GM23338 (cell line): Measurements from ENCODE around the gene EVC. TPM values are rescaled to one million over a fixed set of nuclear protein-coding genes. Genes with fewer than 3 reads are reported as not detected.

Source experiments
- ATAC-seq: fragments of 200-7000 bp; cut with Tn5 transposase; 3 replicates; pipeline ENCODE4 v1.9.1; 2020
- DNase-seq: peaks from one replicate; pipeline ENCODE4 v3.0.0-alpha.2; 2015; ENCODE audit warnings: low spot score
- H2AFZ ChIP-seq: fragments of 200-600 bp; sonication (generic); 2 replicates; pipeline ENCODE4 v1.8.0; 2016; ENCODE audit warnings: antibody characterized with exemption, mild to moderate bottlenecking, moderate library complexity
- H3F3A ChIP-seq: fragments of 200-600 bp; sonication (generic); replicated peaks from 2 replicates; pipeline ENCODE4 v1.8.0; 2017; ENCODE audit warnings: antibody characterized with exemption, mixed run types, low read depth
- H3K27ac ChIP-seq: fragments of 200-600 bp; sonication (generic); 2 replicates; pipeline ENCODE4 v1.6.1; 2016; ENCODE audit warnings: low read depth
- H3K27me3 ChIP-seq: fragments of 200-600 bp; sonication (generic); 2 replicates; pipeline ENCODE4 v1.8.0; 2016; ENCODE audit warnings: mild to moderate bottlenecking, mixed run types, moderate library complexity; ENCODE audit not compliant: insufficient read depth
- H3K36me3 ChIP-seq: fragments of 200-600 bp; sonication (generic); 2 replicates; pipeline ENCODE4 v1.8.0; 2016; ENCODE audit warnings: mild to moderate bottlenecking; ENCODE audit not compliant: insufficient read depth
- H3K4me1 ChIP-seq: fragments of 200-600 bp; sonication (generic); 2 replicates; pipeline ENCODE4 v1.8.0; 2016; ENCODE audit warnings: mild to moderate bottlenecking, moderate library complexity; ENCODE audit not compliant: insufficient read depth
- H3K4me2 ChIP-seq: fragments of 200-600 bp; sonication (generic); 2 replicates; pipeline ENCODE4 v1.7.1; 2017; ENCODE audit warnings: mixed run types
- H3K4me3 ChIP-seq: fragments of 200-600 bp; sonication (generic); 2 replicates; pipeline ENCODE4 v1.6.1; 2016; ENCODE audit warnings: mixed run types
- H3K79me2 ChIP-seq: fragments of 200-600 bp; sonication (generic); replicated peaks from 2 replicates; pipeline ENCODE4 v1.8.0; 2017; ENCODE audit warnings: mild to moderate bottlenecking; ENCODE audit not compliant: insufficient read depth
- H3K9me2 ChIP-seq: fragments of 200-600 bp; sonication (generic); 2 replicates; pipeline ENCODE4 v1.8.0; 2017; ENCODE audit not compliant: insufficient read depth
- H4K20me1 ChIP-seq: fragments of 200-600 bp; sonication (generic); replicated peaks from 2 replicates; pipeline ENCODE4 v1.8.0; 2017; ENCODE audit warnings: mild to moderate bottlenecking; ENCODE audit not compliant: insufficient read depth
- H3K27ac Mint-ChIP-seq: 2 replicates; pipeline ENCODE4 v1.8.0; 2020; ENCODE audit warnings: inconsistent platforms, mild to moderate bottlenecking, moderate library complexity, mixed read lengths
- H3K27me3 Mint-ChIP-seq: 3 replicates; pipeline ENCODE4 v1.8.0; 2022; ENCODE audit warnings: low read depth, mild to moderate bottlenecking, moderate library complexity, mixed read lengths, inconsistent platforms; ENCODE audit not compliant: insufficient read depth, poor library complexity
- H3K36me3 Mint-ChIP-seq: 3 replicates; pipeline ENCODE4 v1.8.0; 2021; ENCODE audit warnings: low read depth, mild to moderate bottlenecking, inconsistent platforms, moderate library complexity, mixed read lengths
- H3K4me1 Mint-ChIP-seq: 3 replicates; pipeline ENCODE4 v1.8.0; 2020; ENCODE audit warnings: mild to moderate bottlenecking, inconsistent platforms, mixed read lengths
- H3K4me3 Mint-ChIP-seq: 3 replicates; pipeline ENCODE4 v1.8.0; 2021; ENCODE audit warnings: moderate library complexity, mild to moderate bottlenecking, inconsistent platforms, mixed read lengths
- H3K9me3 Mint-ChIP-seq: 3 replicates; pipeline ENCODE4 v1.8.0; 2020; ENCODE audit warnings: moderate library complexity, mild to moderate bottlenecking, inconsistent platforms, mixed read lengths
- CREB1 ChIP-seq: fragments of 250-450 bp; sonication (Bioruptor Pico); IDR thresholded peaks from 2 replicates; pipeline ENCODE4 v1.5.0; 2020; ENCODE audit warnings: low read depth, mild to moderate bottlenecking, moderate library complexity
- CTCF ChIP-seq, 2 experiments: fragments of 200-600 bp in 1 of 2; sonication (generic) in 1 of 2; conservative IDR thresholded peaks; 2 replicates each; pipeline versions ENCODE4 v1.5.1 to v1.6.1; 2016 to 2017; ENCODE audit warnings: antibody characterized with exemption in 2 of 2, low read depth in 2 of 2, mild to moderate bottlenecking in 2 of 2, moderate library complexity in 1 of 2
- ETS1 ChIP-seq: IDR thresholded peaks from 2 replicates; pipeline ENCODE4 v1.6.1; 2016; ENCODE audit warnings: antibody characterized with exemption
- NANOG ChIP-seq: IDR thresholded peaks from 2 replicates; pipeline ENCODE4 v1.6.1; 2016; ENCODE audit warnings: antibody characterized with exemption, borderline replicate concordance
- POLR2AphosphoS5 ChIP-seq: IDR thresholded peaks from 2 replicates; pipeline ENCODE4 v1.6.1; 2016; ENCODE audit warnings: antibody characterized with exemption, low read depth
- ZNF114 ChIP-seq: fragments of 250-450 bp; sonication (Bioruptor Pico); IDR thresholded peaks from 2 replicates; pipeline ENCODE4 v1.5.0; 2020; ENCODE audit warnings: mild to moderate bottlenecking, moderate library complexity
- ZNF331 ChIP-seq: fragments of 250-450 bp; sonication (Bioruptor Pico); IDR thresholded peaks from 2 replicates; pipeline ENCODE4 v1.5.0; 2020; ENCODE audit warnings: low read depth, mild to moderate bottlenecking, moderate library complexity
- polyA plus RNA-seq: library from polyadenylated mRNA; unstranded; fragments of >200 nt; fragmentation: Nextera tagmentation; extraction: Ambion mirVana; gene quantifications from 2 replicates; pipeline ENCODE4 v1.2.1, GENCODE V29; 2016
- total RNA-seq: library from RNA; depleted of rRNA; stranded (reverse); fragments of >200 nt; shearing (Covaris generic); gene quantifications from 2 replicates; pipeline ENCODE4 v1.2.3, GENCODE V29; 2014
- TF ChIP-seq, protein P1 (sequence below): fragments of 250-450 bp; sonication (Bioruptor Pico); IDR thresholded peaks from 2 replicates; pipeline ENCODE4 v1.5.0; 2020; ENCODE audit warnings: mild to moderate bottlenecking, moderate library complexity

Gene EVC
- total and polyA plus RNA-seq, 2 experiments from 2014 or later, result 1.7 to 12.8 TPM

GRCh38 chr4:5824227-5824626 is 113.2 kb downstream of the EVC start (continued):
- no peak for TF ChIP-seq POLR2AphosphoS5
- TF ChIP-seq CTCF (conservative IDR thresholded peaks at IDR 0.05; ENCODE audit: low read depth in 2 of 2), result no peak
- no peak for TF ChIP-seq ZNF114 (CRISPR knock-in tag)
- no peak for TF ChIP-seq ETS1
- no peak for TF ChIP-seq ZNF331 (CRISPR knock-in tag)

DNA sequence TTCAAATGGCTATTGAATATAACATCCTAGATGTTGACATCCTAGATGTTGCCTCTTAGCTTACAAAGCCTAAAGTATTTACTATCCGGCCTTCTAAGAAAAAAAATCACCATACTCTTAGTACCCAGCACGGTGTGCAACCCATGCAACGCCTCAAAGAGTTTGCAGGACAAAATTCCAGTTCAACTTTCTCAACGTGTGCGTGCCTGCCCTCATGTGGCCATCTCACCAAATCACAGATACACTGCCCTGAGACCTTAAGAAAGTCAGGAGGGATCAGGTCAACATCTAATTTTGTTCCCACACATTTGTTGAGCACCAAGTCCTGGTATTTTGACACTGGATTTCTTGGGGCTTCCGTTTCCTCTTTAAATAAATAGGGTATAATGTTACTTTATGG is 113.6 kb downstream of the EVC start:
- H3K27me3 Mint-ChIP-seq, result peaks cover 10% of the 10 kb centered on the region
- no peaks in the 10 kb centered on the region for H3K9me3 Mint-ChIP-seq
- peak; percentile 65 to 67 for TF ChIP-seq CTCF (conservative IDR thresholded peaks at IDR 0.05; ENCODE audit: low read depth in 2 of 2)
- no peak for TF ChIP-seq POLR2AphosphoS5
- TF ChIP-seq, protein P1, sequence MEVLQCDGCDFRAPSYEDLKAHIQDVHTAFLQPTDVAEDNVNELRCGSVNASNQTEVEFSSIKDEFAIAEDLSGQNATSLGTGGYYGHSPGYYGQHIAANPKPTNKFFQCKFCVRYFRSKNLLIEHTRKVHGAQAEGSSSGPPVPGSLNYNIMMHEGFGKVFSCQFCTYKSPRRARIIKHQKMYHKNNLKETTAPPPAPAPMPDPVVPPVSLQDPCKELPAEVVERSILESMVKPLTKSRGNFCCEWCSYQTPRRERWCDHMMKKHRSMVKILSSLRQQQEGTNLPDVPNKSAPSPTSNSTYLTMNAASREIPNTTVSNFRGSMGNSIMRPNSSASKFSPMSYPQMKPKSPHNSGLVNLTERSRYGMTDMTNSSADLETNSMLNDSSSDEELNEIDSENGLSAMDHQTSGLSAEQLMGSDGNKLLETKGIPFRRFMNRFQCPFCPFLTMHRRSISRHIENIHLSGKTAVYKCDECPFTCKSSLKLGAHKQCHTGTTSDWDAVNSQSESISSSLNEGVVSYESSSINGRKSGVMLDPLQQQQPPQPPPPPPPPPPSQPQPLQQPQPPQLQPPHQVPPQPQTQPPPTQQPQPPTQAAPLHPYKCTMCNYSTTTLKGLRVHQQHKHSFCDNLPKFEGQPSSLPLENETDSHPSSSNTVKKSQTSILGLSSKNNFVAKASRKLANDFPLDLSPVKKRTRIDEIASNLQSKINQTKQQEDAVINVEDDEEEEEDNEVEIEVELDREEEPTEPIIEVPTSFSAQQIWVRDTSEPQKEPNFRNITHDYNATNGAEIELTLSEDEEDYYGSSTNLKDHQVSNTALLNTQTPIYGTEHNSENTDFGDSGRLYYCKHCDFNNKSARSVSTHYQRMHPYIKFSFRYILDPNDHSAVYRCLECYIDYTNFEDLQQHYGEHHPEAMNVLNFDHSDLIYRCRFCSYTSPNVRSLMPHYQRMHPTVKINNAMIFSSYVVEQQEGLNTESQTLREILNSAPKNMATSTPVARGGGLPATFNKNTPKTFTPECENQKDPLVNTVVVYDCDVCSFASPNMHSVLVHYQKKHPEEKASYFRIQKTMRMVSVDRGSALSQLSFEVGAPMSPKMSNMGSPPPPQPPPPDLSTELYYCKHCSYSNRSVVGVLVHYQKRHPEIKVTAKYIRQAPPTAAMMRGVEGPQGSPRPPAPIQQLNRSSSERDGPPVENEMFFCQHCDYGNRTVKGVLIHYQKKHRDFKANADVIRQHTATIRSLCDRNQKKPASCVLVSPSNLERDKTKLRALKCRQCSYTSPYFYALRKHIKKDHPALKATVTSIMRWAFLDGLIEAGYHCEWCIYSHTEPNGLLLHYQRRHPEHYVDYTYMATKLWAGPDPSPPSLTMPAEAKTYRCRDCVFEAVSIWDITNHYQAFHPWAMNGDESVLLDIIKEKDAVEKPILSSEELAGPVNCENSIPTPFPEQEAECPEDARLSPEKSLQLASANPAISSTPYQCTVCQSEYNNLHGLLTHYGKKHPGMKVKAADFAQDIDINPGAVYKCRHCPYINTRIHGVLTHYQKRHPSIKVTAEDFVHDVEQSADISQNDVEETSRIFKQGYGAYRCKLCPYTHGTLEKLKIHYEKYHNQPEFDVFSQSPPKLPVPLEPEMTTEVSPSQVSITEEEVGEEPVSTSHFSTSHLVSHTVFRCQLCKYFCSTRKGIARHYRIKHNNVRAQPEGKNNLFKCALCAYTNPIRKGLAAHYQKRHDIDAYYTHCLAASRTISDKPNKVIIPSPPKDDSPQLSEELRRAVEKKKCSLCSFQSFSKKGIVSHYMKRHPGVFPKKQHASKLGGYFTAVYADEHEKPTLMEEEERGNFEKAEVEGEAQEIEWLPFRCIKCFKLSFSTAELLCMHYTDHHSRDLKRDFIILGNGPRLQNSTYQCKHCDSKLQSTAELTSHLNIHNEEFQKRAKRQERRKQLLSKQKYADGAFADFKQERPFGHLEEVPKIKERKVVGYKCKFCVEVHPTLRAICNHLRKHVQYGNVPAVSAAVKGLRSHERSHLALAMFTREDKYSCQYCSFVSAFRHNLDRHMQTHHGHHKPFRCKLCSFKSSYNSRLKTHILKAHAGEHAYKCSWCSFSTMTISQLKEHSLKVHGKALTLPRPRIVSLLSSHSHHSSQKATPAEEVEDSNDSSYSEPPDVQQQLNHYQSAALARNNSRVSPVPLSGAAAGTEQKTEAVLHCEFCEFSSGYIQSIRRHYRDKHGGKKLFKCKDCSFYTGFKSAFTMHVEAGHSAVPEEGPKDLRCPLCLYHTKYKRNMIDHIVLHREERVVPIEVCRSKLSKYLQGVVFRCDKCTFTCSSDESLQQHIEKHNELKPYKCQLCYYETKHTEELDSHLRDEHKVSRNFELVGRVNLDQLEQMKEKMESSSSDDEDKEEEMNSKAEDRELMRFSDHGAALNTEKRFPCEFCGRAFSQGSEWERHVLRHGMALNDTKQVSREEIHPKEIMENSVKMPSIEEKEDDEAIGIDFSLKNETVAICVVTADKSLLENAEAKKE (CRISPR knock-in tag), result no peak
- TF ChIP-seq ZNF331 (CRISPR knock-in tag), result no peak
- TF ChIP-seq NANOG, result no peak
- no peak for TF ChIP-seq CREB1 (CRISPR knock-in tag)
- ATAC-seq, result peak; percentile 27; the same call in 2 of the 3 replicates
- DNase-seq, result peak; percentile 64
- Histone ChIP-seq H3K4me3 (no peak overlapping the region), H3K27ac (no peak overlapping the region), H3K36me3 (peaks cover 11% of the 10 kb centered on the region), H3K4me2 (no peak overlapping the region), H3K4me1 (no peaks in the 10 kb centered on the region), H3K27me3 (no peaks in the 10 kb centered on the region), H4K20me1 (peaks cover 27% of the 10 kb centered on the region), H2AFZ (no peak overlapping the region), H3F3A (peaks cover 8% of the 10 kb centered on the region; the same call in 1 of the 2 replicates), H3K9me2 (no peaks in the 10 kb centered on the region), H3K79me2 (no peaks in the 10 kb centered on the region)
- H3K36me3 Mint-ChIP-seq, result peaks cover 83% of the 10 kb centered on the region
- peaks cover 6% of the 10 kb centered on the region; the same call in 1 of the 3 replicates for H3K4me1 Mint-ChIP-seq
- H3K27ac Mint-ChIP-seq, result no peak overlapping the region
- H3K4me3 Mint-ChIP-seq, result no peak overlapping the region
